Measurements from ENCODE around the gene GNG8.

GNG8 gene

DNA sequence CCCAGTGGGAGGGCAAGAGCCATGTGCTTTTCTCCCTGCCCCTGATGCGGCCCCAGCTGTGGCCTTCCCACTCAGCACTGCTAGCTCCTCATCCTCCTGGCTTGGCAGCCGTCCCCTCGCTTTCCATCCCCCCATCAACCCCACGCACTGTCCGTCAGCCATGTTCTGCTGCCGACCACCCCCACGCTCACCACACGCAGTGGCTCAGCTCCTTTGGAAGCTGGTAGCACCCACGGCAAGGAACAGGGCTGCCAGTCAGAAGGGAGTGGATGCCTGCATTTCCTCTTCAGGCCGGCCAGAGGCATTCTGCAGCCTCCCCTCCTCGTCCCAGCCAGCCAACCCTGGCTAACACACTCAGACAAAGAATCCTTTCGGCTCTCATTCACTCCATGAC lies 28.6 kb downstream of the GNG8 start:
- H4K20me1 ChIP-seq (ENCODE audit: insufficient read depth) = peaks cover 4% of the 10 kb centered on the region; the same call in 1 of the 2 replicates
- H3K4me2 ChIP-seq = no peak overlapping the region
- H3K4me1 ChIP-seq (ENCODE audit: low read depth, poor library complexity, severe bottlenecking) = peaks cover 40% of the 10 kb centered on the region
- no peak overlapping the region for H3K4me3 ChIP-seq (IDR thresholded peaks at IDR 0.05; ENCODE audit: insufficient read depth, low read depth, low read length)
- peaks cover 16% of the 10 kb centered on the region; the same call in 1 of the 2 replicates for H3K27me3 ChIP-seq (ENCODE audit: insufficient read depth, low read depth)
- no peak overlapping the region for H2AFZ ChIP-seq (ENCODE audit: low read depth)
- H3K79me2 ChIP-seq (ENCODE audit: insufficient read depth, low read depth) = peaks cover 20% of the 10 kb centered on the region; the same call in 1 of the 2 replicates
- no peak overlapping the region for H3K27ac ChIP-seq
- H3K36me3 ChIP-seq (ENCODE audit: insufficient read depth) = no peaks in the 10 kb centered on the region; the same call in 1 of the 2 replicates
- H3K9ac ChIP-seq = no peak overlapping the region
- TF ChIP-seq, protein P1, sequence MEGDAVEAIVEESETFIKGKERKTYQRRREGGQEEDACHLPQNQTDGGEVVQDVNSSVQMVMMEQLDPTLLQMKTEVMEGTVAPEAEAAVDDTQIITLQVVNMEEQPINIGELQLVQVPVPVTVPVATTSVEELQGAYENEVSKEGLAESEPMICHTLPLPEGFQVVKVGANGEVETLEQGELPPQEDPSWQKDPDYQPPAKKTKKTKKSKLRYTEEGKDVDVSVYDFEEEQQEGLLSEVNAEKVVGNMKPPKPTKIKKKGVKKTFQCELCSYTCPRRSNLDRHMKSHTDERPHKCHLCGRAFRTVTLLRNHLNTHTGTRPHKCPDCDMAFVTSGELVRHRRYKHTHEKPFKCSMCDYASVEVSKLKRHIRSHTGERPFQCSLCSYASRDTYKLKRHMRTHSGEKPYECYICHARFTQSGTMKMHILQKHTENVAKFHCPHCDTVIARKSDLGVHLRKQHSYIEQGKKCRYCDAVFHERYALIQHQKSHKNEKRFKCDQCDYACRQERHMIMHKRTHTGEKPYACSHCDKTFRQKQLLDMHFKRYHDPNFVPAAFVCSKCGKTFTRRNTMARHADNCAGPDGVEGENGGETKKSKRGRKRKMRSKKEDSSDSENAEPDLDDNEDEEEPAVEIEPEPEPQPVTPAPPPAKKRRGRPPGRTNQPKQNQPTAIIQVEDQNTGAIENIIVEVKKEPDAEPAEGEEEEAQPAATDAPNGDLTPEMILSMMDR (conservative IDR thresholded peaks at IDR 0.05; ENCODE audit: low read depth, low read length) = no peak

DNA sequence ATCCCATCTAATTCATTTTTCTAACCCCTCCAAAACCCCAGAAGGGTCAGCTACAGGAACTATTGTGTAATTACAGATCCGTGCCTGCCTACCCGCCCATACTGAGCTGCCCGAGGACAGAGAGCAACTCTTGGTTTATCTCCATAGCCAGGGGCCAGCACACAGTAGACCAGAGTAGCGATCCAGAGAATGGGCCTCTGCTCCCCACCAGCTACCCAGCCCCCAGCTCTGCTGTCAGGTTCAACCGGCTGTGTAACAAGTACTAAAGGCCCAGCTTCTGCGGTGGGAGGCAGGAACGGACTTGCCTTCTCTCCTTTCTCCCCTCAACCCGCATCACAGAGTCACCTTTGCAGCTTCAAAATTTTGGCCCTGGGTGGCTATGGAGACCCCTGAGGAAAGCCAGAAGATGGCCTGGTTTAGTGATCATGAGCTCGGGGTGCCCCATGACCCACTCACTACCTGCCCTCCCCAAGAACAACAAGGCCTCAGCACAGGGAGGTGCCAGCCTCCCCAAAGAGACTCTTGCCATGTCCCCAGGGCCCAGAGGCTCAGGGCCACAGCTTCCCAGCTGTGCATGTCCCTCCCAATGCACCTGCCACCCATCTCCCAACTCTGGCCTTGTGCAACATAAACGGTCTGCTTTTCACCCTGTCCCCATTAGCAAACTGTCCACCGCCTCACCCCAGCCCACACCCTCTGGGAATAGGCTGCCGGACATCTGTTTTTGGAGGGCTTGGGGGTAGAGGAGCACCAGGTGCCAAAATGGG lies 29.1 kb downstream of the GNG8 start:
- no peak overlapping the region for H3K4me3 ChIP-seq (IDR thresholded peaks at IDR 0.05; ENCODE audit: insufficient read depth, low read depth, low read length)
- H4K20me1 ChIP-seq (ENCODE audit: insufficient read depth) = peaks cover 4% of the 10 kb centered on the region; the same call in 1 of the 2 replicates
- no peak overlapping the region for H2AFZ ChIP-seq (ENCODE audit: low read depth)
- TF ChIP-seq, protein P1 (conservative IDR thresholded peaks at IDR 0.05; ENCODE audit: low read depth, low read length) = no peak
- H3K4me2 ChIP-seq = no peak overlapping the region
- H3K27ac ChIP-seq = no peak overlapping the region
- no peaks in the 10 kb centered on the region; the same call in 1 of the 2 replicates for H3K36me3 ChIP-seq (ENCODE audit: insufficient read depth)
- peaks cover 37% of the 10 kb centered on the region for H3K4me1 ChIP-seq (ENCODE audit: low read depth, poor library complexity, severe bottlenecking)
- peaks cover 26% of the 10 kb centered on the region; the same call in 1 of the 2 replicates for H3K79me2 ChIP-seq (ENCODE audit: insufficient read depth, low read depth)
- H3K27me3 ChIP-seq (ENCODE audit: insufficient read depth, low read depth) = peaks cover 11% of the 10 kb centered on the region; the same call in 1 of the 2 replicates
- no peak overlapping the region for H3K9ac ChIP-seq

DNA sequence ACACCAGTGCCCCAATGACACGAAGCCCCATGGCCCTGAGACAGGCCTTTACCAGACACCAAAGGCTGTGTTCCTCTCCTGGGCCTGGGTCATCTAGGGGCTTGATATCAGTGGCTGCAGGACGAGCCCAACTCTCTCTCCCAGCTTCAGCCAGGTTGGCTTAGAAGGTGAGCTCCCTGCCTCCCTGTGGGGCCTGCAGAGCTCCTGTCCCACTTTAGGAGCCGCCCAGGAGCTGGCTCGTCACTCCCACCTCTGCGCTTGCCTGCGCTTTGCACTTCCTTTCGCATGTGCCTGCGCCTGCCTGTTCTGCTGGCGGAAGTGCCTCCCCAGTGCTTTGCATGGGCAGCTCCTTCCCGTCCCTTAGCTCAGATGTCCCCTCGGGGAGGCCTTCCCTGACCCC lies 30.0 kb downstream of the GNG8 start:
- Histone ChIP-seq H3K4me2 (no peak overlapping the region), H2AFZ (ENCODE audit: low read depth) (no peak overlapping the region), H3K4me3 (IDR thresholded peaks at IDR 0.05; ENCODE audit: insufficient read depth, low read depth, low read length) (no peak overlapping the region), H4K20me1 (ENCODE audit: insufficient read depth) (peaks cover 4% of the 10 kb centered on the region; the same call in 1 of the 2 replicates), H3K27me3 (ENCODE audit: insufficient read depth, low read depth) (peaks cover 5% of the 10 kb centered on the region; the same call in 1 of the 2 replicates), H3K9ac (no peak overlapping the region), H3K27ac (no peak overlapping the region), H3K4me1 (ENCODE audit: low read depth, poor library complexity, severe bottlenecking) (peaks cover 28% of the 10 kb centered on the region), H3K79me2 (ENCODE audit: insufficient read depth, low read depth) (peaks cover 32% of the 10 kb centered on the region; the same call in 1 of the 2 replicates), H3K36me3 (ENCODE audit: insufficient read depth) (no peaks in the 10 kb centered on the region; the same call in 1 of the 2 replicates)
- TF ChIP-seq, protein P1 (conservative IDR thresholded peaks at IDR 0.05; ENCODE audit: low read depth, low read length) = no peak

DNA sequence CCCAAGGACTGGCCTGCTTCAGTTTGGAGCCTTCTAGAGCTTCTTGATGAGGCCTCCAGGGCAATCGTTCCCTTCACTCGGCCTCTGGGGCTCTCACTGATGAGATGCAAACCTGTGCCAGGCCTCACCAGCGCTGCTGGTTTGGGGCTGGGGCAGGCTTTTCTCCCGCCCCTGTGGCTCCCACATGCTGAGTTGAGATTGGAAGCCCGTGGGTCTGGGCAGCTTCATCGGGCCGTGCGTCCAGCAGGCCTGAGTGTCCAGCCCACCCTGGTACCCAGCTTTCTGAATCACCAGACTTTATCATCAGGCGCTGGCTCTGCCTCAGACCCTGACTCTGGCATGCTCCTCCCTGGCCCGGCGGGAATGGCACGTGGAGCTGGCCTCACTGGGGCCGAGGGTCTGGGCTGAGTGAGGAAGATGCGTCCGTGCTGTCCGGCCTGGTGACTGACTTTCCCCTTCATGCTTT lies 30.6 kb downstream of the GNG8 start:
- H3K9ac ChIP-seq = no peak overlapping the region
- peaks cover 5% of the 10 kb centered on the region; the same call in 1 of the 2 replicates for H3K27me3 ChIP-seq (ENCODE audit: insufficient read depth, low read depth)
- TF ChIP-seq, protein P1 (conservative IDR thresholded peaks at IDR 0.05; ENCODE audit: low read depth, low read length) = no peak
- H3K4me3 ChIP-seq (IDR thresholded peaks at IDR 0.05; ENCODE audit: insufficient read depth, low read depth, low read length) = no peak overlapping the region
- no peak overlapping the region for H2AFZ ChIP-seq (ENCODE audit: low read depth)
- no peak overlapping the region for H3K27ac ChIP-seq
- H3K4me1 ChIP-seq (ENCODE audit: low read depth, poor library complexity, severe bottlenecking) = peaks cover 22% of the 10 kb centered on the region
- peaks cover 32% of the 10 kb centered on the region; the same call in 1 of the 2 replicates for H3K79me2 ChIP-seq (ENCODE audit: insufficient read depth, low read depth)
- H3K4me2 ChIP-seq = no peak overlapping the region
- H3K36me3 ChIP-seq (ENCODE audit: insufficient read depth) = no peaks in the 10 kb centered on the region; the same call in 1 of the 2 replicates
- H4K20me1 ChIP-seq (ENCODE audit: insufficient read depth) = peaks cover 4% of the 10 kb centered on the region; the same call in 1 of the 2 replicates

Data from KMS-11 (cell line).